H1 (cell line): ENCODE results near the gene HTR3B. TPM values are rescaled to one million over a fixed set of nuclear protein-coding genes. Genes with fewer than 3 reads are reported as not detected.
A peak's percentile ranks its signal among the peaks of the same experiment; 100 is the strongest.

Source experiments
- BACH1 ChIP-seq: IDR thresholded peaks from 2 replicates; pipeline ENCODE4 v1.6.1; 2012; ENCODE audit warnings: low read length, improper control_type of control experiment
- EP300 ChIP-seq, 2 experiments: IDR thresholded peaks; 1 replicate in 1 of 2; 2 replicates in 1 of 2; pipeline ENCODE4 v1.6.1; 2011 to 2012; ENCODE audit warnings: low read depth in 2 of 2, low read length in 2 of 2, mild to moderate bottlenecking in 2 of 2, borderline replicate concordance in 1 of 2, inconsistent platforms in 1 of 2, moderate library complexity in 1 of 2
- EZH2 ChIP-seq: fragments of 200-600 bp; sonication (generic); IDR thresholded peaks from 2 replicates; pipeline ENCODE4 v1.7.1; 2012; ENCODE audit warnings: low read depth, mild to moderate bottlenecking, moderate library complexity, low read length, inconsistent platforms; ENCODE audit not compliant: severe bottlenecking
- GTF2F1 ChIP-seq: IDR thresholded peaks from 2 replicates; pipeline ENCODE4 v1.6.1; 2012; ENCODE audit warnings: low read depth, low read length, improper control_type of control experiment, borderline replicate concordance
- NRF1 ChIP-seq: IDR thresholded peaks from 2 replicates; pipeline ENCODE4 v1.6.1; 2011; ENCODE audit warnings: mild to moderate bottlenecking, low read depth, low read length, improper control_type of control experiment
- RNF2 ChIP-seq: fragments of 200-900, 300-1000 bp; sonication (generic); IDR thresholded peaks from 2 replicates; pipeline ENCODE4 v1.7.1; 2016; ENCODE audit warnings: borderline replicate concordance, low read depth, mild to moderate bottlenecking, antibody characterized with exemption, low read length; ENCODE audit not compliant: poor library complexity, severe bottlenecking; ENCODE audit errors: missing control alignments
- SIX5 ChIP-seq: IDR thresholded peaks from 2 replicates; pipeline ENCODE4 v1.6.1; 2011; ENCODE audit warnings: mild to moderate bottlenecking, low read depth, low read length
- TAF7 ChIP-seq: optimal IDR thresholded peaks from 2 replicates; pipeline ENCODE3; 2011; ENCODE audit warnings: low read depth, mild to moderate bottlenecking, inconsistent platforms, low read length, moderate library complexity, borderline replicate concordance
- TEAD4 ChIP-seq: IDR thresholded peaks from 2 replicates; pipeline ENCODE4 v1.6.1; 2012; ENCODE audit warnings: low read depth, low read length, inconsistent platforms, mixed read lengths
- ZNF274 ChIP-seq: IDR thresholded peaks from 2 replicates; pipeline ENCODE4 v1.7.0; 2012; ENCODE audit warnings: low read length, borderline replicate concordance; ENCODE audit errors: extremely low read depth
- polyA plus RNA-seq, 7 experiments: library from polyadenylated mRNA; depleted of rRNA in 3 of 7; stranded (reverse) in 5 of 7; unstranded in 2 of 7; fragments of >200 nt in 5 of 7; fragments of 200-250 nt in 2 of 7; gene quantifications; 1 replicate in 5 of 7; 2 replicates in 1 of 7; 4 replicates in 1 of 7; pipeline versions ENCODE4 v1.2.1 to v1.2.3, GENCODE V29; 2011 to 2013; ENCODE audit warnings: missing spikeins in 2 of 7, mixed read lengths in 2 of 7
- total RNA-seq: library from RNA; stranded (reverse); fragmentation: NEBNext Ultra II Directional; extraction: Animal tissue kit (Norgen Biotek cat#: 25700); gene quantifications from 2 replicates; pipeline ENCODE4 v1.2.1, GENCODE V29; 2021
- TF ChIP-seq, protein P1 (sequence below): IDR thresholded peaks from 2 replicates; pipeline ENCODE4 v1.6.1; 2012; ENCODE audit warnings: low read length, inconsistent platforms

HTR3B gene
- total and polyA plus RNA-seq, 2 of the 8 experiments (the other 6 are each of a cell fraction or from before 2014, with no cell fraction given), result not detected

DNA sequence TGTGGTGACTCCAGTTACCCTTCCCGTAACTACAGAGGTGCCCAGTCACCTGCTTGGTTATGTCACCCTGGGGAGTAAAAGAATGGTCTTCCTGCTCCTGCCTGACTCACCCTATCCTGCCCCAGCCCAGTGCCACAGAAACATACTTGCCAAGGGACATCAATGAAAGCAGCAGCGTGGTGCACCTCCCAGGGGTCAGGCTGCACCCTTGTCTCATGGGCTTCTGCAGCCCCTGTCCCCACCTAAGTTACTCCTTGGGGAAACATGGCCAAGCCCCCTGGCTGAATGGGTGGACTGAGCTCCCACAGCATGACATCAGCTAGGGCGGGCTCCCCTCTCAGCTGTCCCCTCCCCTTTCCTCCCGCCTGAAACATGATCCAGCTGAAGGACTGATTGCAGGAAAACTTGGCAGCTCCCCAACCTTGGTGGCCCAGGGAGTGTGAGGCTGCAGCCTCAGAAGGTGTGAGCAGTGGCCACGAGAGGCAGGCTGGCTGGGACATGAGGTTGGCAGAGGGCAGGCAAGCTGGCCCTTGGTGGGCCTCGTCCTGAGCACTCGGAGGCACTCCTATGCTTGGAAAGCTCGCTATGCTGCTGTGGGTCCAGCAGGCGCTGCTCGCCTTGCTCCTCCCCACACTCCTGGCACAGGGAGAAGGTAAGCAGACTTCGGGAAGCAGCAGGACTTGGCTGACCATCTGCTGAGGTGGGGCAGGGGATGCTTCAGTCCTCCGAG, 70.3 kb downstream of the HTR3B start, which contains the start of gene HTR3A (continued):
- TF ChIP-seq ZNF274 (no peak), RNF2 (no peak), NRF1 (no peak), BACH1 (no peak), TEAD4 (no peak), EZH2 (no peak), EP300 (IDR thresholded peaks at IDR 0.05; ENCODE audit: borderline replicate concordance in 1 of 2, low read depth in 2 of 2, low read length in 2 of 2) (no peak), SIX5 (no peak), GTF2F1 (no peak), TAF7 (peak; percentile 53)
- TF ChIP-seq, protein P1, sequence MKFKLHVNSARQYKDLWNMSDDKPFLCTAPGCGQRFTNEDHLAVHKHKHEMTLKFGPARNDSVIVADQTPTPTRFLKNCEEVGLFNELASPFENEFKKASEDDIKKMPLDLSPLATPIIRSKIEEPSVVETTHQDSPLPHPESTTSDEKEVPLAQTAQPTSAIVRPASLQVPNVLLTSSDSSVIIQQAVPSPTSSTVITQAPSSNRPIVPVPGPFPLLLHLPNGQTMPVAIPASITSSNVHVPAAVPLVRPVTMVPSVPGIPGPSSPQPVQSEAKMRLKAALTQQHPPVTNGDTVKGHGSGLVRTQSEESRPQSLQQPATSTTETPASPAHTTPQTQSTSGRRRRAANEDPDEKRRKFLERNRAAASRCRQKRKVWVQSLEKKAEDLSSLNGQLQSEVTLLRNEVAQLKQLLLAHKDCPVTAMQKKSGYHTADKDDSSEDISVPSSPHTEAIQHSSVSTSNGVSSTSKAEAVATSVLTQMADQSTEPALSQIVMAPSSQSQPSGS, result no peak
